ENCODE measurements around the gene NABP1. TPM values are rescaled to one million over a fixed set of nuclear protein-coding genes. Genes with fewer than 3 reads are reported as not detected.
A peak's percentile ranks its signal among the peaks of the same experiment; 100 is the strongest.

The NABP1 gene, protein sequence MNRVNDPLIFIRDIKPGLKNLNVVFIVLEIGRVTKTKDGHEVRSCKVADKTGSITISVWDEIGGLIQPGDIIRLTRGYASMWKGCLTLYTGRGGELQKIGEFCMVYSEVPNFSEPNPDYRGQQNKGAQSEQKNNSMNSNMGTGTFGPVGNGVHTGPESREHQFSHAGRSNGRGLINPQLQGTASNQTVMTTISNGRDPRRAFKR
- total RNA-seq (5.2 and 5.4 TPM in 2 replicates), polyA plus RNA-seq (1.2 and 8.7 TPM in 2 replicates)

DNA sequence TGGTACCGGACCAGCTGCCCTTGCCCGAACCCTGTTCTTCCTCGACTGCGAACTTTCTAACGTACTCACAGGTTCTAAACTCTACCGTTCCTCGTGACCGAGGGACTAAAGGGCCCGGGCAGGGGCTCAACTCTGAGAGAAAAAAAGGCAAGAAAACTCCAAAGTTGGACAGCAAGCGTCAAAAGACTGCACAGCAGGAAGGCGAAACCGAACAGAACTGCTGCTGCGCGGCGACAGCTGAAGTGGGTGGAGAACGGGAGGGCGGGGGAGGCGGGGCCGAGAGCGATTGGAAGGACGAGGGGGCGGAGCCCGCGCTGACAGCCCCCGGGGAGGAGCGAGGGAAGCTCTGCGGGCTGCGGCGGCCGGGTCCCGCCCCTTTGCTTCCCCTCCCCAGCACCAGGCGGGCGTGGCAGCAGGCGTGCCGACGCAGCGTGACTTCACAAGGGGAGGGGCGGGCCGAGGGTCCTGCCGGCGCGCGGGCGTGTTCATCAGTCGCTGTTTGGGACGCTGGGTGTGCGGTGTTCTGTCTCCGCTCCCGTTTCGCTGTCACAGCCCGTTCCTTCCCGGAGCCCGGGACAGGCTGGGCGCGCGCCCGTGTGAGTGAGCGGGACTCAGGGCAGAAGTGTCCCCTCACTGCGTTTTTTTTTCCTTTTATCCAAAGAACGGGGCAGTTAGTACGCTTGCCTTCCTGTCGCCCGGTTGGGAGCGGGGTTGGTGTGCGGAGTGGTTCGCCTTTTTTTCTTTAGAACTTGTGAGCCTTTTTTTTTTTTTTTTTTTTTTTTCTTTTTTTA is at the start of gene NABP1:
Gene NABP1 (plus strand): TSS at position 491 of the 791 bp plus-strand sequence. CDS start 479 bp downstream, outside the sequence.
- Histone ChIP-seq H3K9me3 (ENCODE audit: low read depth) (no peaks in the 10 kb centered on the region), H3K36me3 (no peaks in the 10 kb centered on the region), H3K4me3 (peak within 1 kb of the TSS; percentile 81), H3K27ac (peak within 1 kb of the TSS; percentile 95), H3K4me1 (ENCODE audit: low read depth) (peaks cover 3% of the 10 kb centered on the region), H3K27me3 (no peaks in the 10 kb centered on the region)
- DNase-seq (ENCODE audit: low read depth in 1 of 2, low spot score in 1 of 2), result peak; percentile 99
- no peak for TF ChIP-seq CTCF (IDR thresholded peaks at IDR 0.05; ENCODE audit: low read depth, low read length)

GRCh38 chr2:191629001-191629453 is 48.9 kb upstream of the NABP1 start:
- H3K4me3 ChIP-seq, result no peak overlapping the region
- TF ChIP-seq CTCF (IDR thresholded peaks at IDR 0.05; ENCODE audit: low read depth, low read length), result no peak

GRCh38 chr2:191629976-191630712 is 47.8 kb upstream of the NABP1 start:
- no peak for TF ChIP-seq CTCF (IDR thresholded peaks at IDR 0.05; ENCODE audit: low read depth, low read length)
- H3K4me3 ChIP-seq, result no peak overlapping the region
- H3K27ac ChIP-seq, result no peak overlapping the region
- H3K27me3 ChIP-seq, result no peaks in the 10 kb centered on the region
- no peaks in the 10 kb centered on the region for H3K36me3 ChIP-seq
- H3K9me3 ChIP-seq (ENCODE audit: low read depth), result no peaks in the 10 kb centered on the region
- no peak for DNase-seq (ENCODE audit: low read depth in 1 of 2, low spot score in 1 of 2)
- H3K4me1 ChIP-seq (ENCODE audit: low read depth), result no peaks in the 10 kb centered on the region

More at GRCh38 chr2:191629001-191629453, 48.9 kb upstream of the NABP1 start:
- Histone ChIP-seq H3K36me3 (no peaks in the 10 kb centered on the region), H3K9me3 (ENCODE audit: low read depth) (no peaks in the 10 kb centered on the region), H3K27ac (no peak overlapping the region), H3K27me3 (no peaks in the 10 kb centered on the region), H3K4me1 (ENCODE audit: low read depth) (no peaks in the 10 kb centered on the region)
- DNase-seq (ENCODE audit: low read depth in 1 of 2, low spot score in 1 of 2), result no peak

GRCh38 chr2:191631754-191632153 is 46.2 kb upstream of the NABP1 start:
- no peaks in the 10 kb centered on the region for H3K9me3 ChIP-seq (ENCODE audit: low read depth)
- no peaks in the 10 kb centered on the region for H3K4me1 ChIP-seq (ENCODE audit: low read depth)
- no peaks in the 10 kb centered on the region for H3K27me3 ChIP-seq
- H3K4me3 ChIP-seq, result no peak overlapping the region
- H3K27ac ChIP-seq, result no peak overlapping the region
- peak in 1 of 2 donors; percentile 86 for DNase-seq (ENCODE audit: low read depth in 1 of 2, low spot score in 1 of 2)
- no peaks in the 10 kb centered on the region for H3K36me3 ChIP-seq
- no peak for TF ChIP-seq CTCF (IDR thresholded peaks at IDR 0.05; ENCODE audit: low read depth, low read length)

DNA sequence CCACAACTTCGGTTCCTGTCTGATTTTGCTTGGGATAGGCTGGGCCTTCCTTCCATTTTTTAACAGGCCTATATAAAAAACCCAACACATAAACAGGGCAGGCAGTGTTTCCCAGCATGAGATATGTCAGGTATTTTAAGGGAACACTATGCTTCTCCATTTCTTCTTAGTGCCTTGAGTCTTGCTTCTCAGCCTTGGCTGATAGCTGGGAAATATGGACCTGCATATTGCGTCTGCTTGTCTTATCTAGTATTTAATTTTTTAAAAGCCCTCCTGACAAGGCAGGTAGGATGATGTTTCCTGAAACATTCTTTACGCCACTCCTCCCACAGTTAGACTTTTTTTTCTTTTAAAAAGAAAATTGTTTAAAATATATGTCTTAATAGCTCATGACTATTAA is 45.5 kb upstream of the NABP1 start:
- DNase-seq (ENCODE audit: low read depth in 1 of 2, low spot score in 1 of 2), result no peak
- Histone ChIP-seq H3K4me1 (ENCODE audit: low read depth) (no peaks in the 10 kb centered on the region), H3K9me3 (ENCODE audit: low read depth) (no peaks in the 10 kb centered on the region), H3K36me3 (no peaks in the 10 kb centered on the region), H3K4me3 (no peak overlapping the region), H3K27me3 (no peaks in the 10 kb centered on the region), H3K27ac (no peak overlapping the region)
- no peak for TF ChIP-seq CTCF (IDR thresholded peaks at IDR 0.05; ENCODE audit: low read depth, low read length)

Measured in cardiac muscle cell (in vitro differentiated cells and primary cell).